GM12878 (cell line): Measurements from ENCODE around the gene RCOR1. TPM values are rescaled to one million over a fixed set of nuclear protein-coding genes. Genes with fewer than 3 reads are reported as not detected.

Source experiments
- CBFB ChIP-seq: IDR thresholded peaks from 2 replicates; pipeline ENCODE4 v1.6.1; 2016; ENCODE audit warnings: antibody characterized with exemption, low read depth
- FOXM1 ChIP-seq: IDR thresholded peaks from 2 replicates; pipeline ENCODE4 v1.6.1; 2012; ENCODE audit warnings: low read depth, mild to moderate bottlenecking, inconsistent platforms, low read length, moderate library complexity
- GATAD2B ChIP-seq: fragments of 450-650 bp; conservative IDR thresholded peaks from 2 replicates; pipeline ENCODE4 v1.6.1; 2017; ENCODE audit warnings: low read depth, mild to moderate bottlenecking, moderate library complexity
- MLLT1 ChIP-seq: fragments of 450-650 bp; IDR thresholded peaks from 2 replicates; pipeline ENCODE4 v1.6.1; 2016; ENCODE audit warnings: mild to moderate bottlenecking
- NFIC ChIP-seq: IDR thresholded peaks from 2 replicates; pipeline ENCODE4 v1.6.1; 2012; ENCODE audit warnings: low read depth, mild to moderate bottlenecking, inconsistent platforms, low read length, moderate library complexity
- PAX8 ChIP-seq: fragments of 450-650 bp; IDR thresholded peaks from 2 replicates; pipeline ENCODE4 v1.6.1; 2017; ENCODE audit warnings: mild to moderate bottlenecking, moderate library complexity
- RAD51 ChIP-seq: fragments of 450-650 bp; IDR thresholded peaks from 2 replicates; pipeline ENCODE4 v1.6.1; 2016; ENCODE audit warnings: moderate library complexity, mild to moderate bottlenecking, inconsistent platforms
- RB1 ChIP-seq: fragments of 450-650 bp; formaldehyde crosslinking; IDR thresholded peaks from 2 replicates; pipeline ENCODE4 v1.6.1; 2017; ENCODE audit warnings: mild to moderate bottlenecking, borderline replicate concordance
- RELA ChIP-seq: fragments of 450-650 bp; IDR thresholded peaks from 2 replicates; pipeline ENCODE4 v1.8.0; 2014; ENCODE audit warnings: borderline replicate concordance; ENCODE audit not compliant: partially characterized antibody
- REST ChIP-seq: IDR thresholded peaks from 2 replicates; pipeline ENCODE4 v1.6.1; 2012; ENCODE audit warnings: mild to moderate bottlenecking, low read depth, low read length
- RFX5 ChIP-seq: IDR thresholded peaks from 2 replicates; pipeline ENCODE4 v1.6.1; 2011; ENCODE audit warnings: low read depth, low read length, improper control_type of control experiment
- SREBF2 ChIP-seq: IDR thresholded peaks from 2 replicates; pipeline ENCODE4 v1.6.1; 2012; ENCODE audit warnings: mild to moderate bottlenecking, low read length
- SUPT20H ChIP-seq: IDR thresholded peaks from 2 replicates; pipeline ENCODE4 v1.6.1; 2011; ENCODE audit warnings: low read depth, mild to moderate bottlenecking, low read length, moderate library complexity, borderline replicate concordance; ENCODE audit not compliant: control insufficient read depth
- TCF3 ChIP-seq: IDR thresholded peaks from 2 replicates; pipeline ENCODE4 v1.6.1; 2012; ENCODE audit warnings: low read depth, mild to moderate bottlenecking, low read length, borderline replicate concordance; ENCODE audit not compliant: insufficient read depth
- YY1 ChIP-seq: IDR thresholded peaks from 2 replicates; pipeline ENCODE4 v1.6.1; 2011; ENCODE audit warnings: low read depth, mild to moderate bottlenecking, low read length
- ZBTB33 ChIP-seq: fragments of 450-650 bp; IDR thresholded peaks from 2 replicates; pipeline ENCODE4 v1.6.1; 2017; ENCODE audit warnings: mild to moderate bottlenecking
- ZNF217 ChIP-seq: fragments of 450-650 bp; IDR thresholded peaks from 2 replicates; pipeline ENCODE4 v1.6.1; 2017; ENCODE audit warnings: antibody characterized with exemption, mild to moderate bottlenecking
- ZNF384 ChIP-seq: IDR thresholded peaks from 2 replicates; pipeline ENCODE4 v1.6.1; 2012; ENCODE audit warnings: low read depth, mild to moderate bottlenecking, low read length, improper control_type of control experiment, borderline replicate concordance
- polyA plus RNA-seq, 11 experiments: library from polyadenylated mRNA; depleted of rRNA in 4 of 11; unstranded in 6 of 11; stranded (reverse) in 5 of 11; fragments of >200 nt; fragmentation: Nextera tagmentation in 4 of 11; fragmentation: Illumina TruSeq in 1 of 11; extraction: Ambion mirVana in 4 of 11; extraction: Trizol in 1 of 11; gene quantifications; 1 replicate in 1 of 11; 2 replicates in 10 of 11; pipeline versions ENCODE4 v1.2.1 to v1.2.3, GENCODE V29; 2011 to 2016; ENCODE audit warnings: inconsistent platforms in 2 of 11, missing spikeins in 2 of 11, low read depth in 1 of 11
- total RNA-seq, 4 experiments: library from RNA; depleted of rRNA in 3 of 4; stranded (reverse); fragments of >200 nt in 3 of 4; fragmentation: Illumina TruSeq in 1 of 4; extraction: Trizol in 1 of 4; gene quantifications; 2 replicates each; pipeline versions ENCODE4 v1.2.1 to v1.2.3, GENCODE V29; 2013 to 2021
- TF ChIP-seq, protein P1 (sequence below): IDR thresholded peaks from 2 replicates; pipeline ENCODE4 v1.6.1; 2012; ENCODE audit warnings: low read length, inconsistent platforms
- TF ChIP-seq, protein P2 (sequence below): fragments of 450-650 bp; IDR thresholded peaks from 2 replicates; pipeline ENCODE4 v1.6.1; 2017; ENCODE audit warnings: low read depth, mild to moderate bottlenecking, moderate library complexity

The RCOR1 gene
- total and polyA plus RNA-seq, 10 of the 15 experiments (the other 5 are each of a cell fraction or from before 2014, with no cell fraction given): 1.6 to 12.2 (median 4.4) TPM

DNA sequence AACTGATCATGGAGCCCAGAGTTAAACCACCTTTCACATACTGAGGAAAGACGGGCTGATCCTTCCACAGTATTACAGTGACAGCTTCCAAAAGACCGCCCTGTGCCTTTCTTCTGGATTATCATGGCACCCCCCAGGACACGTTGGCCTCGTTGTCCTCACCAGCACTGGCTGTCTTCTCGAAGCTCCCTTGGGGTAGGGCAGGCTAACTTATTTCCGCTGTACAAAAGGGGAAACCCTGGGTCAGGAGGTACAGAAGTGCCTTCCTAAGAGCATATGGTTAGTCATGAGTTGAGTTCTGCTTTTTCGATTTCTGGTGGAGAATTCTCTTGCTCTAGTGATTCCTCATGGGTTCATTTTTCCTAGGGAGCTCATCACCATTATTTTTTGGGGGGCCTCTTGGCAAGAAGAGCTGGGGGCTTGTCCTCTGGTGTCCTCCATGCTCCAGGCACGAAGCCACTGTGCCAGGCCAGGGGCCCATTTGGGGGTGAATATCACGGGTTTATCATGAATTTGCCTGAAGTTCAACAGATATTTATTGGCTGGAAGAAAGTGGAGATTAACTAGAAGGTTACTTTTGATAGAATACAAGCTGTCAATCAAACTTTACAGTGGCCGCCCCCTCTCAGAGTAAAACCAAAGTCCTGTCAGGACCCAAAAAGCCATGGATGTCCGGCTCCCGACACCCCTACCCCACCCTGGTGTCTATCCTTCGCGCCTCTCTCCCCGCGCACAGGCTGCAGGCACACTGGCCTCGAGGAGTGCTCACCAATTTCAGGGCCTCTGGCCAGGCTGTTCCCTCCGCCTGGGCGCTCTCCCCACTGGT, 176.0 kb downstream of the RCOR1 start (continued):
- TF ChIP-seq RFX5 (no peak), ZNF217 (0 out of 2 replicates have a peak, but pooled peaks have one; percentile 7), RB1 (no peak), REST (no peak), TCF3 (no peak), ZBTB33 (peak; percentile 82), RAD51 (peak; percentile 80), YY1 (peak; percentile 62), GATAD2B (0 out of 2 replicates have a peak, but pooled peaks have one; percentile 27), PAX8 (no peak), NFIC (peak; percentile 56; the same call in 1 of the 2 replicates), ZNF384 (no peak), FOXM1 (no peak), MLLT1 (no peak), CBFB (no peak), RELA (peak; percentile 76), SUPT20H (no peak), SREBF2 (no peak)
- TF ChIP-seq, protein P1, sequence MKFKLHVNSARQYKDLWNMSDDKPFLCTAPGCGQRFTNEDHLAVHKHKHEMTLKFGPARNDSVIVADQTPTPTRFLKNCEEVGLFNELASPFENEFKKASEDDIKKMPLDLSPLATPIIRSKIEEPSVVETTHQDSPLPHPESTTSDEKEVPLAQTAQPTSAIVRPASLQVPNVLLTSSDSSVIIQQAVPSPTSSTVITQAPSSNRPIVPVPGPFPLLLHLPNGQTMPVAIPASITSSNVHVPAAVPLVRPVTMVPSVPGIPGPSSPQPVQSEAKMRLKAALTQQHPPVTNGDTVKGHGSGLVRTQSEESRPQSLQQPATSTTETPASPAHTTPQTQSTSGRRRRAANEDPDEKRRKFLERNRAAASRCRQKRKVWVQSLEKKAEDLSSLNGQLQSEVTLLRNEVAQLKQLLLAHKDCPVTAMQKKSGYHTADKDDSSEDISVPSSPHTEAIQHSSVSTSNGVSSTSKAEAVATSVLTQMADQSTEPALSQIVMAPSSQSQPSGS: peak; percentile 51; the same call in 1 of the 2 replicates
- TF ChIP-seq, protein P2, sequence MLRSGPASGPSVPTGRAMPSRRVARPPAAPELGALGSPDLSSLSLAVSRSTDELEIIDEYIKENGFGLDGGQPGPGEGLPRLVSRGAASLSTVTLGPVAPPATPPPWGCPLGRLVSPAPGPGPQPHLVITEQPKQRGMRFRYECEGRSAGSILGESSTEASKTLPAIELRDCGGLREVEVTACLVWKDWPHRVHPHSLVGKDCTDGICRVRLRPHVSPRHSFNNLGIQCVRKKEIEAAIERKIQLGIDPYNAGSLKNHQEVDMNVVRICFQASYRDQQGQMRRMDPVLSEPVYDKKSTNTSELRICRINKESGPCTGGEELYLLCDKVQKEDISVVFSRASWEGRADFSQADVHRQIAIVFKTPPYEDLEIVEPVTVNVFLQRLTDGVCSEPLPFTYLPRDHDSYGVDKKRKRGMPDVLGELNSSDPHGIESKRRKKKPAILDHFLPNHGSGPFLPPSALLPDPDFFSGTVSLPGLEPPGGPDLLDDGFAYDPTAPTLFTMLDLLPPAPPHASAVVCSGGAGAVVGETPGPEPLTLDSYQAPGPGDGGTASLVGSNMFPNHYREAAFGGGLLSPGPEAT: peak; percentile 88
